ENCODE data around the gene EPN2.
A peak's percentile ranks its signal among the peaks of the same experiment; 100 is the strongest.

EPN2 gene

GRCh38 chr17:19363114-19363438, 125.9 kb downstream of the EPN2 start:
- peak overlapping the region; percentile 71 for H3K4me3 ChIP-seq (ENCODE audit: control insufficient read depth, low read depth, low read length)
- TF ChIP-seq, protein P1, sequence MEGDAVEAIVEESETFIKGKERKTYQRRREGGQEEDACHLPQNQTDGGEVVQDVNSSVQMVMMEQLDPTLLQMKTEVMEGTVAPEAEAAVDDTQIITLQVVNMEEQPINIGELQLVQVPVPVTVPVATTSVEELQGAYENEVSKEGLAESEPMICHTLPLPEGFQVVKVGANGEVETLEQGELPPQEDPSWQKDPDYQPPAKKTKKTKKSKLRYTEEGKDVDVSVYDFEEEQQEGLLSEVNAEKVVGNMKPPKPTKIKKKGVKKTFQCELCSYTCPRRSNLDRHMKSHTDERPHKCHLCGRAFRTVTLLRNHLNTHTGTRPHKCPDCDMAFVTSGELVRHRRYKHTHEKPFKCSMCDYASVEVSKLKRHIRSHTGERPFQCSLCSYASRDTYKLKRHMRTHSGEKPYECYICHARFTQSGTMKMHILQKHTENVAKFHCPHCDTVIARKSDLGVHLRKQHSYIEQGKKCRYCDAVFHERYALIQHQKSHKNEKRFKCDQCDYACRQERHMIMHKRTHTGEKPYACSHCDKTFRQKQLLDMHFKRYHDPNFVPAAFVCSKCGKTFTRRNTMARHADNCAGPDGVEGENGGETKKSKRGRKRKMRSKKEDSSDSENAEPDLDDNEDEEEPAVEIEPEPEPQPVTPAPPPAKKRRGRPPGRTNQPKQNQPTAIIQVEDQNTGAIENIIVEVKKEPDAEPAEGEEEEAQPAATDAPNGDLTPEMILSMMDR (conservative IDR thresholded peaks at IDR 0.05; ENCODE audit: control insufficient read depth, insufficient read depth, low read depth, low read length): no peak
- DNase-seq (ENCODE audit: low read depth): no peak

GRCh38 chr17:19363460-19364035, 126.4 kb downstream of the EPN2 start:
- DNase-seq (ENCODE audit: low read depth): no peak
- TF ChIP-seq, protein P1 (conservative IDR thresholded peaks at IDR 0.05; ENCODE audit: control insufficient read depth, insufficient read depth, low read depth, low read length): no peak
- H3K4me3 ChIP-seq (ENCODE audit: control insufficient read depth, low read depth, low read length): no peak overlapping the region

DNA sequence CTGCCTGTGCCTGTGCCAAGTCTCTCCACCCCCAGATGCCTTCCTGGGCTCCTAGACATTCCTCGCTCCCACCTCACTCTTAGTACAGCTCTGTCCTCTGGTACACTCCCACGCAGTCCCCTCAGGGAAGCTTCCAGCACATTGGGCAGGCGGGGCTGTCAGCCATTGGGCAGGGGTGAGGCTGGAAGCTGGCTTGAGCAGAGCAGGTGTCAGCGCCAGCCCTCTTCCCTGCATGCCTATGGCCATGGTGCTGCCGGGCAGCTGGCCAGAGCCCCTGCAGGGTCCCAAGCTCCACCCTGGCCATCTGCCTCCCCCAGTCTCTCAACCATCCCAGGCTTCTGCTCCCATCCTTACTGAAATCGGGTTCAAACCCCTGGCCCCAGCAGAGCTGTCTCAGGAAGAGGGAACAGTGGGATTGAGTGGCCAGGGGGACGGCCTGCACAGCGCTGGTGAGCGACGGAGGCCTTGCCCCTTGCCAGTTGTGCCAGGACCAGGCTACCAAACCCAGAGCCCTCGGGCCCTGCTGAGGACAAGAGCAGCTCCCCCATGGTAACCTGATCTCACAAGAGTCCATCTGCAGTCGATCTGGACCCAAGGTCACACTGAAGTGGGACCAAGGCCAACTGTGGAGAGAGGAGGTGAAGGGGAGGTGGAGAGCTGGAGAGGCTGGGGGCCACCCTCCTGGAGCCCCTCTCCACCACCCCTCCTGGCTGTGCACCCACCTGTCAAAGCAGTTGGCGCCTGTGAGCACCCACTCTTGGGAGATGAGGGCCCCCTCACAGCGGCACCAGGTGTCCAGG, 127.7 kb downstream of the EPN2 start:
- TF ChIP-seq, protein P1 (conservative IDR thresholded peaks at IDR 0.05; ENCODE audit: control insufficient read depth, insufficient read depth, low read depth, low read length): no peak
- H3K4me3 ChIP-seq (ENCODE audit: control insufficient read depth, low read depth, low read length): no peak overlapping the region
- DNase-seq (ENCODE audit: low read depth): no peak

DNA sequence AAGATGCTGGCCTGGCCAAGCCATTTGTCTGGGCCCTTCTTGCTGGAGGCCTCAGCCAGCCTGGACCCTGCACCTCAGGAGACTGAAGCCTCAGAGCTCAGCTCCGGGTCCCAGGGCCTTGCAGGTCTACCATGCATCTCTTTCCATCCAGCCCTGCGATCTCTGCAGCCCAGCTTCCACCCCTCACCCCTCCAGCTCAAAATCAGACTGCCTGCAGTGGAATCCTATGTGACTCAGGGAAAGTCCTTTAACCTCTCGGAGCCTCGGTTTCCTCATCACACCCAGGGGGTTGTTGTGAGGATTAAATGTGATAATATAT, 128.3 kb downstream of the EPN2 start:
- no peak overlapping the region for H3K4me3 ChIP-seq (ENCODE audit: control insufficient read depth, low read depth, low read length)

GRCh38 chr17:19365833-19366636, 128.9 kb downstream of the EPN2 start:
- TF ChIP-seq, protein P1 (conservative IDR thresholded peaks at IDR 0.05; ENCODE audit: control insufficient read depth, insufficient read depth, low read depth, low read length): no peak
- H3K4me3 ChIP-seq (ENCODE audit: control insufficient read depth, low read depth, low read length): no peak overlapping the region
- no peak for DNase-seq (ENCODE audit: low read depth)

More for the DNA sequence above, 128.3 kb downstream of the EPN2 start:
- TF ChIP-seq, protein P1 (conservative IDR thresholded peaks at IDR 0.05; ENCODE audit: control insufficient read depth, insufficient read depth, low read depth, low read length): no peak
- DNase-seq (ENCODE audit: low read depth): no peak

- DNase-seq (ENCODE audit: low read depth): no peak
- TF ChIP-seq, protein P1 (conservative IDR thresholded peaks at IDR 0.05; ENCODE audit: control insufficient read depth, insufficient read depth, low read depth, low read length): no peak
Observed at GRCh38 chr17:19366637-19366972, 129.4 kb downstream of the EPN2 start.

More at GRCh38 chr17:19366637-19366972, 129.4 kb downstream of the EPN2 start:
- no peak overlapping the region for H3K4me3 ChIP-seq (ENCODE audit: control insufficient read depth, low read depth, low read length)
